NCI-H2029 treated with DMSO at 0.1 percent for 48 hours (cell line): ENCODE results near the gene OR5B3.
"Not testable (repeated sequence)": the region's sequence is repeated elsewhere in the genome, so short reads cannot be mapped to it uniquely, and the experiment has no call there.

Experiments
- DNase-seq: peaks from one replicate; lab custom pipeline; 2025; lab: John Stamatoyannopoulos, UW

OR5B3 gene

DNA sequence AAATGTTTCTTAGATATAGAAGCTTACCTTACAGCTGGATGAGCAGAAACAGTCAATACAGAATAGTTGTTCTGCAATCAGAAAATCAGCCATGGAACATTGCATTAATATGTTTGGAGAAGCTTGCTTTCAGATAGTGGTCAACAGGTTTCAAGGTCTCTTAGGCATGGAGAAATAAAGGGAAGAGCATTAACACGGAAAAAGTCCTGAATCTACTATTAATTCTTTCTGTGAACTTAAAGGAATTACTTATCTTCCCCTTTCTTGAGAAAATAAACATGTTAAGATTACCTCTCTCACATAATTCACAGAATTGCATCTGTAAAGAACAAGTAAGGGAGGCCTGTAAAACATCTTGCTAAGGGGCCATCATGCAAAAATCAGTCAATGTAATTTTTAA, at the start of gene OR5B3:
TSS of gene OR5B3 (minus strand) at position 101 of the 400 bp plus-strand sequence. CDS start 3,465 bp downstream, outside the sequence.
- no peak for DNase-seq

DNA sequence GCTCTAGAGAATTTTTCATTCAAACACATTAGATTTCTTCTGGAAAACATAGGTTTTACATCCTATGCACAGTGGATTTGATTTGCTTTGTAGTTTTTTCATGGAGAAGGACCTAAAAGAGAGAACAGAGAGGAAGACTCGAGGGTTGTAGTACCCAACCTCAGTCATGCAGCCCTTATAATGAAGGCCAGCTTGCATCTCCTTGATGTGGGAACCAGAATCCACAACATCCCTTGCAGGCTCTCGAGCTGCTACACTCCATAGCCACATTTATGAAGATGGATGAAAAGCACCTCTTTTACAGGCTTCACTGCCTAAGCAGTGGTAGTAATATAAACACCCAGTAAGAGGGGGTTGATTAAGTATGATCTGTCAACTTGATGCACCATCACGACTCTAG, 44.9 kb upstream of the OR5B3 start:
- DNase-seq: no peak

DNA sequence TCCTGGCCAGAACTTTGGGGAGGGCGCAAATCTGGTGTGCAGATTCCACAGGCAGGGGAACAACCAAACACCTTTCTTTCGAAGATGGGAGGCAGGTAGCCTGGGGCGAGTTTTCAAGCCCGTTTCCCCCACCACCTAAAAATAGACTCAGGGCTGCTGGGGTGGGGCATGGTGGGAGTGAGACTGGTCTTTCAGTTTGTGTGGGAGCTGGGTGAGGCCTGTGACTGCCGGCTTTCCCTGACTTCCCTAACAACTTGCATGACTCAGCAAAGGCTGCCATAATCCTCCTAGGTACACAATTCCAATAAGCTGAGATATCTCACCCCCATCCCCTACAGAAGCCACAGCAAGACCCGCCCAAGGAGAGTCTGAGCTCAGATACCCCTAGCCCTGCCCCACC, 39.6 kb upstream of the OR5B3 start:
- DNase-seq: no peak

DNA sequence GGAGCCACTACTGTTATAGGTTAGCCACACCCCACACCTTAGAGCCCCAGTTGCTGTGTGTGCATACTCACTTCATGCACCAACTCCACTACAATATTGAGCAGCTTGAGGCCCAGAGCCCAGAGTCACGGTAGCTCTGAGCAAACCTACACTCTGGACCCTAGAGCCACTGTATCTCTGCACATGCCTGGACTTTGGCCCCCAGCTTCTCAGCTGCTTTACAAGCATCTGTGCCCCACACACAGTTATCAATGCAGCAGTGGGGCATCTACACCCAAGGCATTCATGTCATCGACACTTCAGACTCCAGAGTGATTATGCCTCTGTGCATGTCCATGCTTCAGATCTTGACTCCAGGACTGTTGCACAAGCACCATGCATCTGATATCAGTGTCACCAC, 37.6 kb upstream of the OR5B3 start:
- DNase-seq: no peak

DNA sequence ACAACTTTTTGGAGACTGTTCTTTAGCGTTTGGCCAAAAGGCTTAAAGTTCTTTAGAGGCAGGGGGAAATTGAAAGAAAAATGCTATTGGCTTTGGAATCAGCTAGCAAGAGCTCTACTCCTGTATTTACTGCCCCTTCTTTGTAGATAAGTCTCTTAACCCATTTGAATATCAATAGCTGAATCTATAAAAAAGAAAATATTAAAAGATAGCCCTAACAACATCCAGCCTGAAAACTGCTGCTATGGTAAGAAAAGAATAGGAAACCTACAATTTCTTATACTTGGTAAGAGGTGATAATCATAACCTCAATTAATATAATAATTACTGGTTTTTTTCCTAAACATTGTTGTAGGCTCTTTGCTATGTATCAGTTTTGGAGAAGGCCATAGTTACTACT, 35.5 kb upstream of the OR5B3 start, which contains the start of gene OR5B12:
TSS of gene OR5B12 (minus strand) at position 101 of the 400 bp plus-strand sequence. CDS start 2,085 bp downstream, outside the sequence.
- DNase-seq: no peak

DNA sequence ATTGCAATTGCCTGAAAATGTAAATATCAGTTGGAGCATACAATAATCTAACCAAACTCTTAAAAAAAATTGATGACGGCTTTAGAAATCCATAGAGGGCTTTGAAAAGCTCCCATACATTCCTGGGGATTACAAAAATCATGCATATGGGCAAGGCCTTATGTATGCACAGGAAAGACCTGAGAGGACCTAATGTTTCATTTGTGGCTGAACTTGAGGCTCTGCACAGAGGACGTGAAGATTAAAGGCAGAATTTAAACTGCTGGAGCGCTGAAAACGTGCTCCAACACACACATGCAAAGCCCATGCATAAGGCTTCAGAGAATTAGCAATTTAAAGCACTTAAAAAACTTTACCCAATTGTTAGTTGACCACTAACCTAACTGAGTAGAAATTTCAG, 31.8 kb upstream of the OR5B3 start:
- no peak for DNase-seq

DNA sequence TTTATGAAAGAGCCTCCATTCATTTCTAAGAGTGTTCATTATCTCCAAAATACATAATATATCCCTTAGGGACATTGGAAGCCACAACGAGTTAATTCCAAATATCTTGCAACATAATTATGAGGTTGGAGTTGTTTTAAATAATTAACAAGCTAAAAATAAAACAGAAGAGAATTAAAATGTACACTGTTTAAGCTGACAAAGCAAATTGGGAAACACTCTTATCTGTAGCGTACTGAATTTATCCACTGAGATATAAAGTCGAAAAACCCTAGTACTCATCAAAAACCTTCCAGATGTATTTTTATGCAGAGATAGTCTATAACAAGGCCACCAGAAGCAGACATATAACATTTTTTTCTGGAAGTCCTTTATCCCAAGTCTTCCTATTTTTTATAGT, 27.5 kb upstream of the OR5B3 start:
- no peak for DNase-seq

DNA sequence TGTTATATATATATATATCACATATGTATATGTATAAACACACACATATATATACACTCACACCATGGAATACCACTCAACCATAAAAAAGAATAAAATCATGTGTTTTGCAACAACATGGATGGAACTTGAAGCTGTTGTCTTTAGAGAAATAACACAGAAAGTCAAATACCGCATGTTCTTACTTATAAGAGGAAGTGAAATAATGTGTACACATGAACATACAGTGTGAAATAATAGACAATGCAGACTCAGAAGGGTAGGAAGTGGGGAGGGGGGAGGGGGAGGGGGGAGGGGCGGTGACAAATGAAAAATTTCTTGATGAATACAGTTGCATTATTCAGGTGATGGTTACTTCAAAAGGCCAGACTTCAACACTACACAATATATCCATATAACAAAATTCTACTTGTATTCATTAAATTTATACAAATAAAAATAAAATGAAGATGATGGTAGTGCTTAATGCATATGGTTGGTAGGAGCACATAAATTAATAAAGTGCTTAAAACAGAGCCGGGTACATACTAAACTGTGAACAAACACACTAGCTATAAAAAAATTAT, 27.0 kb upstream of the OR5B3 start:
- no peak for DNase-seq

DNA sequence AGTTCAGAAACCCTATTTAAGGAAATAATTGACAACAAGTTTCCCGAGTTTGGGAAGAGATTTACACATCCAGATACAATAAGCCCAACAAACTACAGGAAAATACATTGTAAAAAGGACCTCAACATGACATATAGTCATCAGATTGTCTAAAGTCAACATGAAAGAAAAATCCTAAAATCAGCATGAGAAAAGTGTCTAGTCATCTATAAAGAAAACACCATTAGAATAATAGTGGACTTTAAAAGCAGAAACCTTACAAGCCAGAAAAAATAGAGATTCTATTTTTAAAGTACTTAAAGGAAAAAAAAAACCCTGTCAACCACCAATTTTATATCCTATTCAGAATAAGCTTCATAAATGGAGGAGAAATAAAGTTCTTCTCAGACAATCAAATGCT, 22.6 kb upstream of the OR5B3 start:
- DNase-seq: no peak

DNA sequence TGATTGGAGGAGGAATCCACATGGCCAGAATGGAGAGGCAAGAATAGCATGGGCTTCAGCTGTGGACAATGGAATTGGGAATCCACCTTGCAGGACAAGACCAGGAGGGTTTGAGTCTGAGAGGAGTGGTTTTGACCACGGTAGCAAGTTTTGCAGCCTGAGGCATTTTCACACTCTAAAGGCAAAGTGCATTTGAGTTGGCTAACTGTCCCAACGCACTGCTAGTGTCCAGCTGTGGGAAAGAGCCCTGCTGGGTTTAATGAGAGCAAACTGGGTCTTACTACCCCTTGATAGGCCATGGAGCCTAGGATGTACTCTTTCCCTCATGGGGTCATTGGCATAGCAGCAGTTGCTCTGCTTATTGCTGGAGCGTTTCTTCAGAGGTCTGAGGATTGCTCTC, 21.3 kb upstream of the OR5B3 start, which contains the start of gene OR5B2:
TSS of gene OR5B2 (minus strand) at position 101 of the 400 bp plus-strand sequence. CDS start 4,860 bp downstream, outside the sequence.
- no peak for DNase-seq

DNA sequence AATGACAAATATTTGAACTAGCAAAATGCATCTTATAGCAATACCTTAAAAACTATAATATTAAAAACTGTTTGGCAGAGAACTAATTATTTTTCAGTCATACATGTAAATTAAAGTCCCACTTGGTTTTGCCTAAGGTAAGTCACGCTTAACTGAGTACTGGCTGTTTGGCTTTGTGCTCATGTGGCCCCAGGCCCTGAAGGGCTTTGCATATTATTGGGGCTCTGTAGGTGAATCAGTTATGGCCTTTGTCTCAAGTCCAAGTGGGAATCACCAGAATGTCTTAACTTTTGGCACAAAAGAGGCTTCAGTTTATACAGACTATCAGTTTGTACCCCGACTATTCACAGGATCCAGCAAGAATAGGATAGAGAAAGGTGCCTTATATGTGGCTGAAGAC, 7.1 kb downstream of the OR5B3 start:
- not testable (repeated sequence) for DNase-seq

DNA sequence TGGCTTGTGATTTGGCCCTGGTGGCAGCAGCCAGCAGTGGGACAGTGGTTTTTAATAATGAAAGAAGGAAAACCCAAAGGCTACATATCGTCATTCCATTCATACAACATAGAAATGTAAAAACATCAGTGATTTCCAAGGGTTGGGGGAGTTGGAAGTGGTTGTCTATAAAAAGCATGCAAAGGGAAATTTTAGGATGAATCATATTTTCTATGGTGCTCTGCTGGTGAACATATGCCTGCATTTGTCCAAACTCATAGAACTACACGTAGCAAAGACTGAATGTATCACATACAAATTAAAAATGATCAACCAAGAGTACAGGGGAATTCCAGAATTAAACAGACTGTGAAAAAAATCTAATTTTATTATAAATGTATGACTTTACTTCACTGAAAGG, 11.1 kb downstream of the OR5B3 start:
- DNase-seq: no peak

DNA sequence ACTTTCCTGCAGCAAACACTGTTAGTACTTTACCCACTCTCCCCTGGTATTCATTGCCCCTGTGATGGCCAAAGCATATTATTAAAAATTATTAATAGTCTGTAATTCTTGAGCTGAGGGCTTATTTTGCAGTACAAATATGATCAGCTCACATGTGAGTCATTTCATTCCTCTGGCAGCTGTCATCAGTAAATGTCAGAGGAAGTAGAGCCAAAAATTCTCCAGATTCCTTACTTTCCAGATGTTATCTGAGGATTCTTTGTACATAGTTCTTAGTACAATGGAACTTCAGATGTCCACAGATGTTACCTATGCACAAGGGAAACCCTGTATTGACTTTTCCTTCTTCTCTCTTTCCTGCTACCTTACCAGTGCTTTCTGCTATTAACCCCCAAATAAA, 12.5 kb downstream of the OR5B3 start:
- DNase-seq: no peak

DNA sequence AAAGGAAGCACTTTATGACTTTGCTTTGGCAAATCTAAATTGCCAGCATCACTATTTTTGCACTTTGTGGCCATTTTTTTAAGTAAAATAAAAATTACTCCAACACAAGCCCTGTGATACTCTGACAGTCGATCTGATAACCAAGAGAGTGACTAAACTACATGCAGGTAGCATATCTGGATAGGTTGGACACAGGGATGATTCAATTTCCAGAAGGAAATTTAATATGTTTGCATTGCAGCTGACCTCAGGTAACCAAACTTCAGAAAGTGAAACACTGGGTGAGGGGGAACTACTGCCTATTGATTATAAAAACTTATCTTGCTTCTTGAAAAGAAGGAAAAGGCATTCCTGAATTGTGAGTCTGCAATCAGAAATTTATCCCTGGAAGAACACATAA, 13.9 kb downstream of the OR5B3 start:
- no peak for DNase-seq

DNA sequence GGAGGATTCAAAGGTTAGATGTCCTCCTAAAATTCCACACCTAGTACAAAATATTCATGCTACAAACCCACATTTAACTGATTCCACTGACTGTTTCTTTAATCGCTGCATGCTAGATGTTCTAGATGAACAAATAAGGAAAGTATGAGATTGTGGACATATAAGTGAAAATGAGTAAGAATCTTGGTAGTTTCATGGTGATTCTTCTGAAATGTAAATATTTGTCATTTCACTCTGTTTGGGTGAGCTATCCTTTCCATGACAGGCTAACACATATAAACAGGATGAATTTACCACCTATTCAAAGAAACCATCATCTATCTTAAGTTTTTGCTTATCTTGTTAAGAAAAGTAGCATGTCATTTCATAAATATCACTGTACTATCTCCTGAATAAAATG, 14.8 kb downstream of the OR5B3 start:
- DNase-seq: no peak

DNA sequence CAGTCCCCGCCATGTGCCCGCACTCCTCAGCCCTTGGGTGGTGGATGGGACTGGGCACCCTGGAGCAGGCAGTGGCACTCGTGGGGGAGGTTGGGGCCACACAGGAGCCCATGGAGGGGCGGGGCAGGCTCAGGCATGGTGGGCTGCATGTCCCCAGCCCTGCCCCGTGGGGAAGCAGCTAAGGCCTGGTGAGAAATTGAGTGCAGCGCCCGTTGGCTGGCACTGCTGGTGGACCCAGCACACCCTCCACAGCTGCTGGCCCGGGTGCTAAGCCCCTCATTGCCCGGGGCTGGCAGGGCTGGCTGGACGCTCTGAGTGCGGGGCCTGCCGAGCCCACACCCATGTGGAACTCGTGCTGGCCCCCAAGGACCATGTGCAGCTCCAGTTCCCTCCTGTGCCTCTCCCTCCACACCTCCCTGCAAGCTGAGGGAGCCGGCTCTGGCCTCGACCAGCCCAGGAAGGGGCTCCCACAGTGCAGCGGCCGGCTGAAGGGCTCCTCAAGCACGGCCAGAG, 16.1 kb downstream of the OR5B3 start:
- DNase-seq: no peak

DNA sequence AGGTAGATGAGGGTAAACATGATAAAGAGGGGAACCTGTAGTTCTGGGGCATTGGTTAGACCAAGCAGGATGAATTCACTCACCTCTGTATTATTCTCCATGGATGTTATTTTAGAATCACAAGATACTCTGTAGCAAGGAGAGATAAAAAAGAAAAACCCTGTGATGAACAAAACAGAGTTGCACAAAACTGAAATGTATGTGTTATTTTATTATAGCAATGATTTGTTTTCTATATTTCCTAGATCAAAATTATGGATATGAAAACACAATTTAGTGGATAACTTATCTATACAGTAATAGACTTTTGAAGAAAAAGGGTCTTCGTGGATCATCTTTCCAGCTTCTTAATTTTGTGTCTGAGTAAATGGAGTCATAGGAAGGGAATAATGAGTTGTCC, 47.7 kb downstream of the OR5B3 start, which contains the start of gene OR5B17:
TSS of gene OR5B17 (minus strand) at position 101 of the 400 bp plus-strand sequence. CDS start at position 101, 0 bp downstream.
- no peak for DNase-seq

DNA sequence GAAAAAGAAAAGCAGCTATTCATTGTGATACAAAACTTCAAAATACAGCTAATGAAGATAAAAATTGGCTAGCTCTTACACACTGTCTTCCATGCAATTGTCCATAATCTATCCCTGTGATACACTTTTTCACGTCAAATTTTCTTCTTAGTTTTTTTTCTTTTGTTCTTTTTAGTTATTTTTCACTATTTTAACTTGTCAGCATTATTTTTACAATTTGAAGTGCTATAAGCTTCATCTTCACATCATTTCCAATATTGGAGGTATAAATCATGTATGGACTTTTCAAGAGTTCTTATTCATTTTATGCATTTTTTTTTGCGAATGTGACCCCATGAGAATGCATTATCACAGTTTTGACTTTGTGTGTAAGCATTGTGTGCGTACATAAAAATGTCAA, 51.9 kb downstream of the OR5B3 start:
- DNase-seq: no peak
